Placental pericyte (primary cell): ENCODE data around the gene C1R. TPM values are rescaled to one million over a fixed set of nuclear protein-coding genes. Genes with fewer than 3 reads are reported as not detected.

ENCODE experiments used
- small RNA-seq: library from RNA; depleted of rRNA; stranded (forward); fragments of <200 nt; gene quantifications from one replicate; pipeline ENCODE3, GENCODE V24; 2012; ENCODE audit warnings: low replicate concordance
- total RNA-seq: library from RNA; depleted of rRNA; stranded (reverse); fragments of >200 nt; gene quantifications from 2 replicates; pipeline ENCODE4 v1.2.3, GENCODE V29; 2012

C1R gene
- total RNA-seq, result 23.2 and 300 TPM in 2 replicates

GRCh38 chr12:7092229-7092985, at the start of gene C1R:
Gene C1R, minus strand, starts transcription at chr12:7092445. Its CDS starts 57 bp downstream, at chr12:7092388.

GRCh38 chr12:7129872-7130691, 37.8 kb upstream of the C1R start, which contains the start of gene CLSTN3:
Gene CLSTN3, plus strand, starts transcription at chr12:7130371. Its CDS starts 278 bp downstream, at chr12:7130649.

DNA sequence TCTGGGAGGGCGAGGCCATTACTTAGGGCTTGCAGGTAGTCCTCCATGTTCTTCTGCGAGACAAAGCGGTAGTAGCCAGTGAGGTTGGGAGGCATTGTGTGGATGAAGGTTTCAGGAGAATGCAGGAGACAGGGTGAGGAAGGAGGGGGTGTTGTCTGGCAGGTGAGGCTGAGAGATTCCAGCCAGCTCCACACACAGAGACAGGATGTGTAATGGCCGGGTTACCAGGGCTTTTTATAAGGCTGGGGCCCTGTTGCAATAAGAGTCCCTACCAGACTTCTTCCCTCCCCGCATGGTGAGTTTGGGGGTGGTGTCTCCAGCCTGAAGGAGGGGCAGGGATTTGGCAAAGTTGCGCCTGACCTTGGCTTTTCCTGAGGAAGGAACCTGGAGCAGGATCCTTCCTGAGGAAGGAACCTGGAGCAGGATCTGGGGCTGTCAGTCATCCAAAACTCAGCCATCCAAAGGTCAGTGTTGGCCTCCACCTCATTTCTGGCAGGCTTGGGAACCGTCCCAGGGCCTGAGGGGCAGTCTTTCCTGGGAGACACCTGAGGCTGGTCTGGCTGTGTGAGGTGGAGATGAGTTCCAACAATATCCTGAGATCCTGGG, 36.5 kb upstream of the C1R start, which contains the start of gene RBP5:
Gene RBP5 (minus strand): TSS at position 209 of the 606 bp plus-strand sequence. CDS start 114 bp downstream, at position 95.

DNA sequence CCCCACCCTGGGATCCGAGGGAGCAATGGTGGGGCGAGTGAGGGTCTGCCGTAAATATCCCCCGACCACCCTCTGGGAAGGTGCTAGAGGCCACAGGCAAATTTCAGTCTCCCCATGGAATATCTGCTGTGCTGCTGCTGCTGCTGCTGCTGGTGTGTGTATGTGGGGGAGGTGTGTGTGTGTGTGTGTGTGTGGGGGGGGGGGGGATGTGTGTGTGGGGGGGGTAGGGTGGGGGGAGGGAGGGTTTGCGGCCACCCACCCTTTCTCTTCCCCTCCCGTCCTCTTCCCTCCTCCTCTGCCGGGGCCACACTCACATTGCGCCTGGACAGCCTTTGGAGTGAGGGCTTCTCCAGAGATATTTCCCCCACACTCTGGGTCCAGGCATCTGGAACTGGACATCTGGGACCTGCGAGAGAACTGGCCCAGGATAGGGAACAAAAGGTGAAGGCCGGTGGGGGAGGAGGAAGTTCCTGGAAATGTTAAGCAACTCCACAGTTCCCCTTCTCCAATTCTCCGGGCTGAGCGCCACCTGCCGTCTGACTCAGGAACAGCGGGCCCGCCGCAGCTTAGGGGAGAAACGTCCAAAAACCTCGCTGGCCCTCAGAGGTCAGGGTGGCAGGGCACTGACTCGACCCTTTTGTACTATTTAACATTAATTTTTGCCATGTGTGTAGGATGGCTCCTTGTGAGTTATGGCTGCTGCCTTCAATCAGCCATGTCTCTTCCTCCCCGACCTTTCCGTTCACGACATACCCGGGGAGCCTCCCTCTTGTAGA, 16.7 kb upstream of the C1R start, which contains the start of gene C1RL:
Gene C1RL (minus strand): TSS at position 419 of the 776 bp plus-strand sequence. CDS start 34 bp downstream, at position 385.

GRCh38 chr12:7060353-7060954, 31.8 kb downstream of the C1R start, which contains the start of gene C1S:
Gene C1S, plus strand, starts transcription at chr12:7060718. Its CDS starts 1,195 bp downstream, at chr12:7061913.

Small RNAs within 50 kb of the gene (small RNA-seq; reads per million reads assigned to genes)
- gene AC006512.1 (not detected), gene RNU6-485P (not detected)

Other genes with a start within 250 kb of the C1R start
- 0.66 and 43.2 TPM in 2 replicates for gene CDCA3, start 241.2 kb downstream of the C1R start, total RNA-seq
- 64.3 and 117 TPM in 2 replicates for gene USP5, start 240.3 kb downstream of the C1R start, total RNA-seq
- 386 and 739 TPM in 2 replicates for gene TPI1, start 224.9 kb downstream of the C1R start, total RNA-seq
- 8.2 and 8.5 TPM in 2 replicates for gene SPSB2, start 219.1 kb downstream of the C1R start, total RNA-seq
- gene LRRC23, start 187.6 kb downstream of the C1R start, total RNA-seq, result 3.4 and 14.0 TPM in 2 replicates
- gene ENO2, start 177.9 kb downstream of the C1R start, total RNA-seq, result 8.2 and 9.4 TPM in 2 replicates
- 15.6 and 17.9 TPM in 2 replicates for gene ATN1, start 164.5 kb downstream of the C1R start, total RNA-seq
- not detected in 2 replicates for gene RNU7-1, start 148.6 kb downstream of the C1R start, total RNA-seq
- 69.3 and 175 TPM in 2 replicates for gene C12orf57, start 148.4 kb downstream of the C1R start, total RNA-seq
- gene PTPN6, start 141.1 kb downstream of the C1R start, total RNA-seq, result 0.22 TPM in 1 of 2 replicates, not detected in the other
- gene PHB2, start 121.8 kb downstream of the C1R start, total RNA-seq, result 186 and 248 TPM in 2 replicates
- gene EMG1, start 121.5 kb downstream of the C1R start, total RNA-seq, result 38.5 and 41.5 TPM in 2 replicates
- gene LPCAT3, start 74.0 kb downstream of the C1R start, total RNA-seq, result 16.3 and 25.6 TPM in 2 replicates
- 40.7 and 172 TPM in 2 replicates for gene C1S, start 31.7 kb downstream of the C1R start, total RNA-seq
- gene C1RL, start 16.8 kb upstream of the C1R start, total RNA-seq, result 15.0 and 34.6 TPM in 2 replicates
- not detected in 2 replicates for gene RBP5, start 36.4 kb upstream of the C1R start, total RNA-seq
- 6.4 and 12.9 TPM in 2 replicates for gene CLSTN3, start 37.9 kb upstream of the C1R start, total RNA-seq
- gene PEX5, start 97.2 kb upstream of the C1R start, total RNA-seq, result 23.2 and 31.1 TPM in 2 replicates
- not detected in 2 replicates for gene ACSM4, start 211.6 kb upstream of the C1R start, total RNA-seq